ENCODE data around the gene TTC5. TPM values are rescaled to one million over a fixed set of nuclear protein-coding genes. Genes with fewer than 3 reads are reported as not detected.
"Not testable (repeated sequence)": the region's sequence is repeated elsewhere in the genome, so short reads cannot be mapped to it uniquely, and the experiment has no call there.

TTC5 gene
- total RNA-seq, 1 donor from 2014 or later = 26.3 TPM

DNA sequence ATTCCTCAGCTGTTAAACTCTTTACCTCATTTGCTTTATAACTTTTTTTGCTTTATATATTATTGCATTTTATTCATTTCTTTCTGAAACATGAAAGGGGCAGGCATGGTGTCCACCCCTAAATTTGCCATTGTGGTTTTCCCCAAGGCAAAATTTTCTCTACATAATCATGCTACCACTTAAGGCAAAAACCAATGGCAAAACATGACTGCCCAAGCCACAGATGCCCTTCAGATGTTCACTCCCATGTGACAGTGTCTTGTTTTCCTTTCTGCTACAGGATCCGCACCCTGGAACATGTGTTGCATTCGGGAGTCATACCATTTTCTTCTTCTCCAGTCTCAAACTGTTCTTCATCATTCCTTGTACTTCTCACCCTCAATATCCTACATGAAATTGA, 28.3 kb downstream of the TTC5 start:
- no peaks in the 10 kb centered on the region for H3K4me1 Mint-ChIP-seq (ENCODE audit: unreplicated experiment)
- H3K27ac Mint-ChIP-seq = no peak overlapping the region
- peaks cover 6% of the 10 kb centered on the region for H3K9me3 Mint-ChIP-seq
- H3K4me3 Mint-ChIP-seq = no peak overlapping the region
- H3K36me3 Mint-ChIP-seq = peaks cover 44% of the 10 kb centered on the region
- no peaks in the 10 kb centered on the region for H3K27me3 Mint-ChIP-seq
- DNase-seq (ENCODE audit: extremely low spot score, unreplicated experiment) = no peak
- TF ChIP-seq, protein P1, sequence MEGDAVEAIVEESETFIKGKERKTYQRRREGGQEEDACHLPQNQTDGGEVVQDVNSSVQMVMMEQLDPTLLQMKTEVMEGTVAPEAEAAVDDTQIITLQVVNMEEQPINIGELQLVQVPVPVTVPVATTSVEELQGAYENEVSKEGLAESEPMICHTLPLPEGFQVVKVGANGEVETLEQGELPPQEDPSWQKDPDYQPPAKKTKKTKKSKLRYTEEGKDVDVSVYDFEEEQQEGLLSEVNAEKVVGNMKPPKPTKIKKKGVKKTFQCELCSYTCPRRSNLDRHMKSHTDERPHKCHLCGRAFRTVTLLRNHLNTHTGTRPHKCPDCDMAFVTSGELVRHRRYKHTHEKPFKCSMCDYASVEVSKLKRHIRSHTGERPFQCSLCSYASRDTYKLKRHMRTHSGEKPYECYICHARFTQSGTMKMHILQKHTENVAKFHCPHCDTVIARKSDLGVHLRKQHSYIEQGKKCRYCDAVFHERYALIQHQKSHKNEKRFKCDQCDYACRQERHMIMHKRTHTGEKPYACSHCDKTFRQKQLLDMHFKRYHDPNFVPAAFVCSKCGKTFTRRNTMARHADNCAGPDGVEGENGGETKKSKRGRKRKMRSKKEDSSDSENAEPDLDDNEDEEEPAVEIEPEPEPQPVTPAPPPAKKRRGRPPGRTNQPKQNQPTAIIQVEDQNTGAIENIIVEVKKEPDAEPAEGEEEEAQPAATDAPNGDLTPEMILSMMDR (conservative IDR thresholded peaks at IDR 0.05) = no peak

DNA sequence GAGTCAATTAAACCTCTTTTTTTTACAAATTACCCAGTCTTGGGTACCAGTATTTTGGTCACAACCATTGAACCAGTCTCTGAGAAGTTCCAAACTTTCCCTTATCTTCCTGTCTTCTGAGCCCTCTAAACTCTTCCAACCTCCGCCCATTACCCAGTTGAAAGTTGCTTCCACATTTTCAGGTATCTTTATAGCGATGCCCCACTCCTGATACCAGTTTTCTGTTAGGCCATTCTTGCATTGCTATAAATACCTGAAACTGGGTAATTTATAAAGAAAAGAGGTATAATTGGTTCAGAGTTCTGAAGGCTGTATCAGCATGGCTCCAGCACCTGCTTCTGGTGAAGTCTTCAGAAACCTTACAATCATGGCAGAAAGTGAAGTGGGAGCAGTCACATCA, 31.7 kb downstream of the TTC5 start:
- no peak for DNase-seq (ENCODE audit: extremely low spot score, unreplicated experiment)
- H3K9me3 Mint-ChIP-seq = peaks cover 13% of the 10 kb centered on the region
- H3K27ac Mint-ChIP-seq = no peak overlapping the region
- TF ChIP-seq, protein P1 (conservative IDR thresholded peaks at IDR 0.05) = no peak
- no peak overlapping the region for H3K4me3 Mint-ChIP-seq
- no peaks in the 10 kb centered on the region for H3K27me3 Mint-ChIP-seq
- H3K36me3 Mint-ChIP-seq = peaks cover 26% of the 10 kb centered on the region
- no peaks in the 10 kb centered on the region for H3K4me1 Mint-ChIP-seq (ENCODE audit: unreplicated experiment)

DNA sequence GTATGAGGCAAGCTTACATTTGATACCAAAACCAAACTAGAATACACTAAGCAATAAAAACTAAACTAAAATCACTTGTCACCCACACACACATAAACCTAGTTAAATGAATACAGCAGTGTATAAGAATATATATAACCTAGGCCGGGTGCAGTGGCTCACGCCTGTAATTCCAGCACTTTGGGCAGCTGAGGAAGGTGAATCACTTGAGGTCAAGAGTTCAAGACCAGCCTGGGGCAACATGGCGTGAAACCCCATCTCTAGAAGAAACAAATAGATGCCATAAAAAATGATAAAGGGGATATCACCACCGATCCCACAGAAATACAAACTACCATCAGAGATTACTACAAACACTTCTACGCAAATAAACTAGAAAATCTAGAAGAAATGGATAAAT, 41.4 kb downstream of the TTC5 start:
- not testable (repeated sequence) for H3K4me3 Mint-ChIP-seq; H3K36me3 Mint-ChIP-seq; H3K27me3 Mint-ChIP-seq; DNase-seq (ENCODE audit: extremely low spot score, unreplicated experiment); H3K27ac Mint-ChIP-seq; H3K9me3 Mint-ChIP-seq; H3K4me1 Mint-ChIP-seq (ENCODE audit: unreplicated experiment)

DNA sequence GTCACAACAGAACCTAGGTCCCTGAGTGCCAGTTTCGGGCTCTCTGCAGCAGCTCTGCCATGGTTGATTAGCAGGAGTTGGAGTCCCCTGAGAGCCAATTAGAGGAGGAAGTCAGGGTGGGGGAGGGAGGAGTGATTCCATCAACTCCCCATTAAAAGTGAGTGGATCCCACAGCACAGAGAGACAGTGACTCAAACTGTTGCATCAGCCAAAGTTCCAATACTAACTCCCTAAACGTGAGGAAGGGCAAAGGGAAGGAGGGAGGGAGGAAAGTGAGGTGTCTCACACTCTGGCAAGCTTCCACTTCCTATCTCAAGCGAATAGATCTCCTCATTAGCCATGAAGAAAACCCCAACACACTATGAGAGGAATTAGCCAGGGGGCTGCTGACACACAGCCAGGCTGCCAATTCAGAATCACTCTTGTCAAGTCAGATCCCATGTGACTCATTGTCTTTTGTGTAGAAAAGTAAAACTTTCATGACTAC, 43.1 kb downstream of the TTC5 start:
- no peak overlapping the region for H3K4me3 Mint-ChIP-seq
- no peaks in the 10 kb centered on the region for H3K4me1 Mint-ChIP-seq (ENCODE audit: unreplicated experiment)
- H3K27me3 Mint-ChIP-seq = no peaks in the 10 kb centered on the region
- H3K27ac Mint-ChIP-seq = no peak overlapping the region
- no peaks in the 10 kb centered on the region for H3K9me3 Mint-ChIP-seq
- TF ChIP-seq, protein P1 (conservative IDR thresholded peaks at IDR 0.05) = no peak
- H3K36me3 Mint-ChIP-seq = no peaks in the 10 kb centered on the region
- no peak for DNase-seq (ENCODE audit: extremely low spot score, unreplicated experiment)

DNA sequence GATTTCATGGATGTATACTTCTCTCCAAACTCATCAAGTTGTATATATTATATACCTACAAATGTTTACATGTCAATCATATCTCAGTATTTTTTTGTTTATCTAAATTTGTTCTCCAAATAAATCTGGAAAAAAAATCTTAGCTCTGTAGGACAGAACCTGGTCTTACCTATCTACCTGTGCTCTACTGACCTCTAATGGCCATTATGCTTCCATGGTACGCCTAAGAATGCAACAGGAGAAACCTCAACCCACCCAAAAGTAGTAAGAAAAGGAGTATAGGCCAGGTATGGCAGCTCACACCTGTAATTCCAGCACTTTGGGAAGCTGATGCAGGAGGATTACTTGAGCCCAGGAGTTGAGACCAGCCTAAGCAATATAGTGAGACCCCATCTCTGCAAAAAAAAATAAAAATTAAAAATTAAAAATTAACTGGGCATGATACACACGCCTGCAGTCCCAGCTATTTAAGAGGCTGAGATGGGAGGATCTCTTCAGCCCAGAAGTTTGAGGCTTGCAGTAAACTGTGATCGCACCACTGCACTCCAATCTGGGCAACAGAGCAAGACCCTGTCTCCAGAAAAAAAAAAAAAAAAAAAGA, 58.0 kb downstream of the TTC5 start:
- H3K27ac Mint-ChIP-seq = no peak overlapping the region
- no peaks in the 10 kb centered on the region for H3K4me1 Mint-ChIP-seq (ENCODE audit: unreplicated experiment)
- H3K36me3 Mint-ChIP-seq = no peaks in the 10 kb centered on the region
- no peak for DNase-seq (ENCODE audit: extremely low spot score, unreplicated experiment)
- H3K9me3 Mint-ChIP-seq = peaks cover 10% of the 10 kb centered on the region
- H3K4me3 Mint-ChIP-seq = no peak overlapping the region
- no peaks in the 10 kb centered on the region for H3K27me3 Mint-ChIP-seq
- TF ChIP-seq, protein P1 (conservative IDR thresholded peaks at IDR 0.05) = no peak

Other genes with a start within 250 kb of the TTC5 start
- not detected in 2 replicates for gene OR4L1, start 245.9 kb downstream of the TTC5 start, total RNA-seq (ENCODE audit: low replicate concordance)
- gene OR4K17, start 195.2 kb downstream of the TTC5 start, total RNA-seq (ENCODE audit: low replicate concordance) = not detected in 2 replicates
- gene OR4N5, start 167.1 kb downstream of the TTC5 start, total RNA-seq (ENCODE audit: low replicate concordance) = not detected in 2 replicates
- gene OR11G2, start 115.1 kb downstream of the TTC5 start, total RNA-seq (ENCODE audit: low replicate concordance) = not detected in 2 replicates
- not detected in 2 replicates for gene OR11H6, start 82.2 kb downstream of the TTC5 start, total RNA-seq (ENCODE audit: low replicate concordance)
- gene OR11H7, start 77.0 kb downstream of the TTC5 start, total RNA-seq (ENCODE audit: low replicate concordance) = not detected in 2 replicates
- not detected in 2 replicates for gene OR11H4, start 66.7 kb downstream of the TTC5 start, total RNA-seq (ENCODE audit: low replicate concordance)
- 76.5 and 95.9 TPM in 2 replicates for gene CCNB1IP1, start 27.3 kb upstream of the TTC5 start, total RNA-seq (ENCODE audit: low replicate concordance)
- gene PARP2, start 37.7 kb upstream of the TTC5 start, total RNA-seq (ENCODE audit: low replicate concordance) = 25.5 and 36.3 TPM in 2 replicates
- 23.1 and 25.1 TPM in 2 replicates for gene TEP1, start 107.5 kb upstream of the TTC5 start, total RNA-seq (ENCODE audit: low replicate concordance)
- not detected in 2 replicates for gene KLHL33, start 130.2 kb upstream of the TTC5 start, total RNA-seq (ENCODE audit: low replicate concordance)
- 37.4 and 57.1 TPM in 2 replicates for gene OSGEP, start 148.9 kb upstream of the TTC5 start, total RNA-seq (ENCODE audit: low replicate concordance)
- gene APEX1, start 149.3 kb upstream of the TTC5 start, total RNA-seq (ENCODE audit: low replicate concordance) = 228 and 319 TPM in 2 replicates
- 38.4 and 44.8 TPM in 2 replicates for gene PIP4P1, start 155.5 kb upstream of the TTC5 start, total RNA-seq (ENCODE audit: low replicate concordance)
- gene PNP, start 163.5 kb upstream of the TTC5 start, total RNA-seq (ENCODE audit: low replicate concordance) = 36.9 and 66.3 TPM in 2 replicates
- 0.88 and 0.94 TPM in 2 replicates for gene RNASE10, start 199.6 kb upstream of the TTC5 start, total RNA-seq (ENCODE audit: low replicate concordance)